WI38 (cell line): Measurements from ENCODE around the gene SDR9C7.
"Not testable (repeated sequence)": the region's sequence is repeated elsewhere in the genome, so short reads cannot be mapped to it uniquely, and the experiment has no call there.

Experiments
- H3K4me3 ChIP-seq: 2 replicates; pipeline ENCODE4 v1.5.1; 2011; ENCODE audit warnings: low read depth, mild to moderate bottlenecking, control low read depth, low read length
- TF ChIP-seq, protein P1 (sequence below): IDR thresholded peaks from 2 replicates; pipeline ENCODE4 v1.5.1; 2012; ENCODE audit warnings: low read depth, mild to moderate bottlenecking, control low read depth, low read length

Gene SDR9C7

GRCh38 chr12:56914724-56915123, 19.5 kb downstream of the SDR9C7 start:
- TF ChIP-seq, protein P1, sequence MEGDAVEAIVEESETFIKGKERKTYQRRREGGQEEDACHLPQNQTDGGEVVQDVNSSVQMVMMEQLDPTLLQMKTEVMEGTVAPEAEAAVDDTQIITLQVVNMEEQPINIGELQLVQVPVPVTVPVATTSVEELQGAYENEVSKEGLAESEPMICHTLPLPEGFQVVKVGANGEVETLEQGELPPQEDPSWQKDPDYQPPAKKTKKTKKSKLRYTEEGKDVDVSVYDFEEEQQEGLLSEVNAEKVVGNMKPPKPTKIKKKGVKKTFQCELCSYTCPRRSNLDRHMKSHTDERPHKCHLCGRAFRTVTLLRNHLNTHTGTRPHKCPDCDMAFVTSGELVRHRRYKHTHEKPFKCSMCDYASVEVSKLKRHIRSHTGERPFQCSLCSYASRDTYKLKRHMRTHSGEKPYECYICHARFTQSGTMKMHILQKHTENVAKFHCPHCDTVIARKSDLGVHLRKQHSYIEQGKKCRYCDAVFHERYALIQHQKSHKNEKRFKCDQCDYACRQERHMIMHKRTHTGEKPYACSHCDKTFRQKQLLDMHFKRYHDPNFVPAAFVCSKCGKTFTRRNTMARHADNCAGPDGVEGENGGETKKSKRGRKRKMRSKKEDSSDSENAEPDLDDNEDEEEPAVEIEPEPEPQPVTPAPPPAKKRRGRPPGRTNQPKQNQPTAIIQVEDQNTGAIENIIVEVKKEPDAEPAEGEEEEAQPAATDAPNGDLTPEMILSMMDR: no peak
- no peak overlapping the region for H3K4me3 ChIP-seq

DNA sequence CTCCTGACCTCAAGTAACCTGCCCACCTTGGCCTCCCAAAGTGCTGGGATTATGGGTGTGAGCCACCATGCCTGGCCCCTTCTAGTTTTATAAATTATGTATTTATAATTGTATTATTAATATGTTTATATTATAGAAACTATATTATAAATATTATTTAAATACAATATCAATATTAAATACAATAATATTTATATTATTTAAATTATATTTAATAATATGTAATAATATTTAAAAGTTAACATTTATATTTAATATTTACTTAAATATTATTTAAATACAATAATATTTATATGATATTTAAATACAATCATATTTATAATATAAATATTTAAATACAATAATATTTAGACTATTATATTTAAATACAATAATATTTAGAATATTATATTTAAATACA, 20.0 kb downstream of the SDR9C7 start:
- TF ChIP-seq, protein P1: no peak
- H3K4me3 ChIP-seq: no peak overlapping the region

DNA sequence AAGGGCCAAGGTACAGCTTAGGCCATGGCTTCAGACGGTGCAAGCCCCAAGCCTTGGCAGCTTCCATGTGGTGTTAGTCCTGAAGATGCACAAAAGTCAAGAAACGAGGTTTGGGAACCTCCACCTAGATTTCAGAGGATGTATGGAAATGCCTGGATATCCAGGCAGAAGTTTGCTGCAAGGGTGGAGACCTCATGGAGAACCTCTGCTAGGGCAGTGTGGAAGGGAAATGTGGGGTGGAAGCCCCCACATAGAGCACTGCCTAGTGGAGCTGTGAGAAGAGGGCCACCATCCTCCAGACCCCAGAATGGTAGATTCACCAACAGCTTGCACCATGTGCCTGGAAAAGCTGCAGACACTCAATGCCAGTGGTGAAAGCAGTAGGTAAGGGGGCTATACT, 24.8 kb downstream of the SDR9C7 start:
- H3K4me3 ChIP-seq: not testable (repeated sequence)

GRCh38 chr12:56908136-56908535, 26.1 kb downstream of the SDR9C7 start:
- no peak overlapping the region for H3K4me3 ChIP-seq
- TF ChIP-seq, protein P1: no peak

GRCh38 chr12:56905852-56906251, 28.4 kb downstream of the SDR9C7 start:
- TF ChIP-seq, protein P1: no peak
- no peak overlapping the region for H3K4me3 ChIP-seq

GRCh38 chr12:56903374-56903773, 30.8 kb downstream of the SDR9C7 start:
- TF ChIP-seq, protein P1: no peak
- no peak overlapping the region for H3K4me3 ChIP-seq

GRCh38 chr12:56901313-56901712, 32.9 kb downstream of the SDR9C7 start:
- not testable (repeated sequence) for H3K4me3 ChIP-seq

- no peak overlapping the region for H3K4me3 ChIP-seq
- TF ChIP-seq, protein P1: no peak
Measured at GRCh38 chr12:56900583-56900982, 33.6 kb downstream of the SDR9C7 start.

DNA sequence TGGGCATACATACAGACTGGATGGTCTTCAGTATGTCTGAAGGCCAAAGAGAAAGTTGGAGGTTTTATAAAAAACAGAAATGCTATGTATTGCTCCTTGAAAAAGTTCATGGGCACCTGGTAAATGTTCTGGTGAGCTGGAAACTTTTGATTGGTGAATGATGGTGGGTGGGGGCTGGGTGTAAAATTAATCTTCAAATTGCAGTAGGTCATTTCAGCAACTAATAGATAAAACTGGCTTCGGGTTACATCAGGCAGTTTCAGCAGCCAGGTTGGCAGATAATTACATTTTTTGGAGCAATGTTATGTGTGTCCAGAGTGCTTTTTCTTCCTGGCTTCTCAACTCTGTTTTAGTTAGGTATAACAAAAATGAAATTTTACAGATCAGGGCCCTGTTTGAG, 35.3 kb downstream of the SDR9C7 start:
- no peak overlapping the region for H3K4me3 ChIP-seq
- TF ChIP-seq, protein P1: no peak
